Kidney epithelial cell (primary cell): Measurements from ENCODE around the gene UXT. TPM values are rescaled to one million over a fixed set of nuclear protein-coding genes. Genes with fewer than 3 reads are reported as not detected.
A peak's percentile ranks its signal among the peaks of the same experiment; 100 is the strongest.

Source experiments
- DNase-seq: peaks from one replicate; pipeline ENCODE4 v3.0.0-alpha.2; 2010; ENCODE audit warnings: low read depth
- H3K27me3 ChIP-seq: 2 replicates; pipeline ENCODE4 v1.6.0; 2011; ENCODE audit warnings: low read length; ENCODE audit not compliant: control insufficient read depth, insufficient read depth
- H3K36me3 ChIP-seq: 2 replicates; pipeline ENCODE4 v1.5.1; 2011; ENCODE audit warnings: low read length; ENCODE audit not compliant: control insufficient read depth, insufficient read depth
- H3K4me3 ChIP-seq: 2 replicates; pipeline ENCODE4 v1.5.1; 2011; ENCODE audit warnings: low read depth, mild to moderate bottlenecking, control low read depth, low read length
- CTCF ChIP-seq: IDR thresholded peaks from 2 replicates; pipeline ENCODE4 v1.5.1; 2011; ENCODE audit warnings: mild to moderate bottlenecking, moderate library complexity, low read length, control low read depth, inconsistent platforms; ENCODE audit not compliant: insufficient read depth, poor library complexity, severe bottlenecking
- total RNA-seq: library from RNA; depleted of rRNA; stranded (reverse); fragments of >200 nt; gene quantifications from 2 replicates; pipeline ENCODE4 v1.2.3, GENCODE V29; 2015

UXT gene
- total RNA-seq, 1 donor from 2014 or later: 165 TPM

DNA sequence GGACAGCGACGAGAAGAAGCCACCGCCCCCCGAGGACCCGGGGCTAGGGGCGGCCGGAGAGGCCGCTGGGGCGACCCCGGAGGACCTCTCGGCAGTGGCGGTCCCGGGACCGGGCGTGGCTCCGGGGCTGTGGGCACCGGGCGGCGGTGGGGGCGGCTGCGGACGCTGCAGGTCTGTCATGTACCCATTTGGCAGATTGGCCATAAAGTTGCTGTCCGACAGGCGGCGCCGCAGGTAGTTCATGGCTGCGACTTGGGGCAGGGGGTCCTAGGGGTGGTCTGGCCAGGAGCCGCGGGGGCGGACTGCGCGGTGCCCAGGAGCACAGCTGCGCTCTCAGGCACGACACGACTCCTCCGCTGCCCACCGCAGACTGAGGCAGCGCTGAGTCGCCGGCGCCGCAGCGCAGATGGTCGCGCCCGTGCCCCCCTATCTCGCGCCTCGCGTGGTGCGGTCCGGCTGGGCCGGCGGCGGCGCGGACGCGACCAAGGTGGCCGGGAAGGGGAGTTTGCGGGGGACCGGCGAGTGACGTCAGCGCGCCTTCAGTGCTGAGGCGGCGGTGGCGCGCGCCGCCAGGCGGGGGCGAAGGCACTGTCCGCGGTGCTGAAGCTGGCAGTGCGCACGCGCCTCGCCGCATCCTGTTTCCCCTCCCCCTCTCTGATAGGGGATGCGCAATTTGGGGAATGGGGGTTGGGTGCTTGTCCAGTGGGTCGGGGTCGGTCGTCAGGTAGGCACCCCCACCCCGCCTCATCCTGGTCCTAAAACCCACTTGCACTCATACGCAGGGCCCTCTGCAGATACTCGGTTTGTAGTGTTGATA lies 39.3 kb downstream of the UXT start, which contains the start of gene SYN1:
Gene SYN1 (minus strand): TSS at position 372 of the 817 bp plus-strand sequence. CDS start 129 bp downstream, at position 243.
- DNase-seq: peak; percentile 7
- no peaks in the 10 kb centered on the region for H3K36me3 ChIP-seq
- TF ChIP-seq CTCF: no peak
- H3K27me3 ChIP-seq: peaks cover 4% of the 10 kb centered on the region
- H3K4me3 ChIP-seq: peak within 1 kb of the TSS; percentile 22

DNA sequence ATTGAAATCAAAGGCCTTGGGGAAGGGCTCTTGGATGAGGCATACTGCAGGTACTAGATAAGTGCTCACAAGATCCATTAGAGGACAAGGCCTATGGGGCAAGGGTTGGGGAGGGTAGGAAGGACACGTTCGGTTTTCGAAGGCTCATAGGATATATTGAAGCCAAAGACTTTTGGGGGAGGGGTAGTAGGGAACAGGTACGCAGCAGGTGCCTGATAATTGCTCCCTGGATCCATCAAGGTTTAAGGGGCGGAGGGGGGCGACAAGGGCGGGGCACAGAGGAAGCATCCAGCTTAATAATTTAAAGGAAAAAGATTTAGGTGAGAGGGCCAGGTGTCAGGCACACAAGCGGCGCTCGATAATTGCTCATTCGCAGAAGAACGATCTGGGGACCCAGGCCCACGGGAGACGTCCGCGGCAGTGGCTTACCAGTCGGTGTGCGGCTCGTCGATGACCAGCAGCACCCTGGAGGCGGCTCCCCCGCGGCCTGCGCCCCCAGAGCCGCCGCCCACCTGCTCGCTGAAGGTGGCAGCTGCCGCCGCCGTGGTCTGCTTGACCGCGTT lies 40.0 kb downstream of the UXT start:
- H3K36me3 ChIP-seq: no peaks in the 10 kb centered on the region
- no peak overlapping the region for H3K4me3 ChIP-seq
- no peak for TF ChIP-seq CTCF
- peaks cover 4% of the 10 kb centered on the region for H3K27me3 ChIP-seq
- DNase-seq: no peak

GRCh38 chrX:47614618-47615017 lies 44.4 kb downstream of the UXT start:
- Histone ChIP-seq H3K4me3 (no peak overlapping the region), H3K27me3 (peaks cover 4% of the 10 kb centered on the region), H3K36me3 (no peaks in the 10 kb centered on the region)
- DNase-seq: no peak
- TF ChIP-seq CTCF: no peak

DNA sequence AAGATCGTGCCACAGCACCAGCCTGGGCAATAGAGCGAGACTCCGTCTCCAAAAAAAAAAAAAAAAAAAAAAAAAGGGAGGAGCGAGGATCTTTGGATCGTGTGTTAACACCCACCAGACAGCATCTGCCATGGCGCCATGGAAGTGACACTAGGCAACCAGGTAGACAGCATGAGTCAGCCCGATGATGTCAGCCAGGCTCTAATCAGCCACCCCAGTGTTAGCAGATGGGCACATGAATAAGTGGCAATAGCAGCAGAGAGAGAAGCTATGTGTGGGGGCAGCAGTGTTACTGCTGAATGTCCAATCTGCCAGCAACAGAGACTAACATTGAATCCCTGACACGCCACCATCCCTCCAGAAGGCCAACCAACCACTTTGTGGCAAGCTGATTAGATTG lies 45.9 kb downstream of the UXT start:
- Histone ChIP-seq H3K36me3 (no peaks in the 10 kb centered on the region), H3K4me3 (no peak overlapping the region), H3K27me3 (no peaks in the 10 kb centered on the region)
- no peak for DNase-seq
- no peak for TF ChIP-seq CTCF

- Histone ChIP-seq H3K36me3 (no peaks in the 10 kb centered on the region), H3K27me3 (no peaks in the 10 kb centered on the region), H3K4me3 (no peak overlapping the region)
- no peak for TF ChIP-seq CTCF
- DNase-seq: no peak
These were observed 46.6 kb downstream of the UXT start for GRCh38 chrX:47612418-47612817.

GRCh38 chrX:47611926-47612325 lies 47.1 kb downstream of the UXT start:
- no peak for TF ChIP-seq CTCF
- Histone ChIP-seq H3K27me3 (no peaks in the 10 kb centered on the region), H3K36me3 (no peaks in the 10 kb centered on the region), H3K4me3 (no peak overlapping the region)
- DNase-seq: no peak
